Neutrophil (primary cell): Measurements from ENCODE around the gene UPF2.
A peak's percentile ranks its signal among the peaks of the same experiment; 100 is the strongest.
"Not testable (repeated sequence)": the region's sequence is repeated elsewhere in the genome, so short reads cannot be mapped to it uniquely, and the experiment has no call there.

Source experiments
- H3K27ac ChIP-seq: fragments of 200-600 bp; sonication (generic); 2 replicates; pipeline ENCODE4 v1.5.1; 2016; ENCODE audit warnings: mild to moderate bottlenecking, moderate library complexity
- H3K27me3 ChIP-seq: fragments of 200-600 bp; sonication (generic); 2 replicates; pipeline ENCODE4 v1.6.0; 2016; ENCODE audit warnings: mild to moderate bottlenecking
- H3K36me3 ChIP-seq: fragments of 200-600 bp; sonication (generic); 2 replicates; pipeline ENCODE4 v1.5.1; 2017
- H3K4me1 ChIP-seq, 2 experiments: fragments of 200-600 bp in 1 of 2; sonication (generic) in 1 of 2; 1 replicate in 1 of 2; 2 replicates in 1 of 2; pipeline versions ENCODE4 v1.5.1 to v1.6.1; 2013 to 2016; ENCODE audit warnings: low read depth in 1 of 2, low read length in 1 of 2, mild to moderate bottlenecking in 1 of 2, moderate library complexity in 1 of 2; ENCODE audit not compliant: control insufficient read depth in 1 of 2, insufficient read depth in 1 of 2
- H3K4me3 ChIP-seq, 2 experiments: fragments of 200-600 bp in 1 of 2; sonication (generic) in 1 of 2; 1 replicate in 1 of 2; 2 replicates in 1 of 2; pipeline ENCODE4 v1.5.1; 2013 to 2016; ENCODE audit warnings: low read depth in 1 of 2, low read length in 1 of 2, mild to moderate bottlenecking in 1 of 2, moderate library complexity in 1 of 2
- H3K9me3 ChIP-seq: fragments of 200-600 bp; sonication (generic); 2 replicates; pipeline ENCODE4 v1.5.1; 2016
- TF ChIP-seq, protein P1 (sequence below): fragments of 200-600 bp; sonication (generic); IDR thresholded peaks from 2 replicates; pipeline ENCODE4 v1.5.1; 2016; ENCODE audit warnings: antibody characterized with exemption

The UPF2 gene

DNA sequence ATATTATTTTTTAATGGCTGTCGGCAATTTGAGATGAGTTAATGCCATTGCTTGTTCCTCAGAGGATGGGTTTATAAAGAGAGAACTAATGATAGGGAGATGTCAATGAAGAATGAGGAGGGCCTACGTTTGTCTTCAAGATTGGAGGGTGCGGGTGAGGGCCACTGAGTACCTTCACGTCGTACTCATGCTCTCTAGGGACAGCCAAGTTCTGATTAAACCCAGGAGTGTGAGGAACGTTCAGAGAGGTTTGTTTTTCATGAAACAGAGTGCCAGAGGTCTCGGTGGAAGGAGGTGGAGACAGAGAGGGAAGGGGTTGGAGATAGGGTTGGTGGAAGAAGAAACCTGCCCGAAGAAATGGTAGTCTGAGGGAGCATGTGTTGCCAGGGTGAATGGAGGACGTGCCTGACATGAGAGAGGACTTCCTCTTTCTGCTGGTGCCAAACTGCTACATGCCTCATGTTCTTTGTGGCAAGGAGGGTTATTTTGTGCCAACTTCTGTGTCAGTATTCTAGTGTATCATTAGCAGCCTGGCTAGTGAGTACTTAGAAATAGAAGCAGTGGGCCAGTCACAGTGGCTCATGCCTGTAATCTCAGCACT lies 35.1 kb upstream of the UPF2 start:
- Histone ChIP-seq H3K27ac (no peak overlapping the region), H3K27me3 (no peaks in the 10 kb centered on the region), H3K4me1 (no peaks in the 10 kb centered on the region), H3K9me3 (no peaks in the 10 kb centered on the region), H3K4me3 (no peak overlapping the region), H3K36me3 (peaks cover 26% of the 10 kb centered on the region)
- TF ChIP-seq, protein P1, sequence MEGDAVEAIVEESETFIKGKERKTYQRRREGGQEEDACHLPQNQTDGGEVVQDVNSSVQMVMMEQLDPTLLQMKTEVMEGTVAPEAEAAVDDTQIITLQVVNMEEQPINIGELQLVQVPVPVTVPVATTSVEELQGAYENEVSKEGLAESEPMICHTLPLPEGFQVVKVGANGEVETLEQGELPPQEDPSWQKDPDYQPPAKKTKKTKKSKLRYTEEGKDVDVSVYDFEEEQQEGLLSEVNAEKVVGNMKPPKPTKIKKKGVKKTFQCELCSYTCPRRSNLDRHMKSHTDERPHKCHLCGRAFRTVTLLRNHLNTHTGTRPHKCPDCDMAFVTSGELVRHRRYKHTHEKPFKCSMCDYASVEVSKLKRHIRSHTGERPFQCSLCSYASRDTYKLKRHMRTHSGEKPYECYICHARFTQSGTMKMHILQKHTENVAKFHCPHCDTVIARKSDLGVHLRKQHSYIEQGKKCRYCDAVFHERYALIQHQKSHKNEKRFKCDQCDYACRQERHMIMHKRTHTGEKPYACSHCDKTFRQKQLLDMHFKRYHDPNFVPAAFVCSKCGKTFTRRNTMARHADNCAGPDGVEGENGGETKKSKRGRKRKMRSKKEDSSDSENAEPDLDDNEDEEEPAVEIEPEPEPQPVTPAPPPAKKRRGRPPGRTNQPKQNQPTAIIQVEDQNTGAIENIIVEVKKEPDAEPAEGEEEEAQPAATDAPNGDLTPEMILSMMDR: no peak

DNA sequence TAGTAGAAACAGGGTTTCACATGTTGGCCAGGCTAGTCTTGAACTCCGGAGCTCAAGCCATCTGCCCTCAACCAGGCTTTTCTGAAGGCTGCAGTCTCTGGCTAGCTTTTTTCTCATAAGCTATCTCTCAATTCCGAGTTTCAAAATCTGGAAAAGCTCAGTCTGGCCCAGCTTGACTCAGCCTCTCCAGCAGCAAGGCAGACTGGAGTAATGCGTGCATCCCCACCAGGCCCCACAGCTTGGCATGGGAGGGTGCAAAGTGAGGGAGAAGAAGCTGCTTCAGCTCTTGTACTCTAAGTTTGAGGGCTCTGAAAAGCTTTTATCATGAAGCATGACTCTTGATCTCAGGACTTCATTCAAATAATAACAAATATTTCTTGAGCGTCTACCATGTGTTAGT lies 30.9 kb upstream of the UPF2 start:
- Histone ChIP-seq H3K9me3 (no peaks in the 10 kb centered on the region), H3K4me1 (peaks cover 16 to 19% of the 10 kb centered on the region in 2 experiments), H3K36me3 (peaks cover 9% of the 10 kb centered on the region), H3K27ac (no peak overlapping the region), H3K27me3 (no peaks in the 10 kb centered on the region), H3K4me3 (no peak overlapping the region)
- TF ChIP-seq, protein P1: no peak

DNA sequence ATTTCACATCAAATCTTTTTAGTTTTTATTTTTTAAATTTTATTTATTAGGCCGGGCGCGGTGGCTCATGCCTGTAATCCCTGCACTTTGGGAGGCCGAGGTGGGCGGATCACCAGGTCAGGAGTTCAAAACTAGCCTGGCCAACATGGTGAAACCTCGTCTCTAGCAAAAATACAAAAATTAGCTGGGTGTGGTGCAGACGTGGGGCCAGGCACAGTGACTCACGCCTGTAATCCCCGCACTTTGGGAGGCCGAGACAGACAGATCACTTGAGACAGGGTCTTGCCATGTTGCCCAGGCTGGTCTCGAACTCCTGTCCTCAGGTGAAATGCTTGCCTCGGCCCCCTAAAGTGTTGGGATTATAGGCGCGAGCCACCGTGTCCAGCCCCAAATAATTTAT lies 28.8 kb upstream of the UPF2 start:
- H3K27ac ChIP-seq, H3K36me3 ChIP-seq, H3K4me3 ChIP-seq, H3K9me3 ChIP-seq, H3K27me3 ChIP-seq: not testable (repeated sequence)
- H3K4me1 ChIP-seq: peaks cover 21 to 24% of the 10 kb centered on the region in 2 experiments

DNA sequence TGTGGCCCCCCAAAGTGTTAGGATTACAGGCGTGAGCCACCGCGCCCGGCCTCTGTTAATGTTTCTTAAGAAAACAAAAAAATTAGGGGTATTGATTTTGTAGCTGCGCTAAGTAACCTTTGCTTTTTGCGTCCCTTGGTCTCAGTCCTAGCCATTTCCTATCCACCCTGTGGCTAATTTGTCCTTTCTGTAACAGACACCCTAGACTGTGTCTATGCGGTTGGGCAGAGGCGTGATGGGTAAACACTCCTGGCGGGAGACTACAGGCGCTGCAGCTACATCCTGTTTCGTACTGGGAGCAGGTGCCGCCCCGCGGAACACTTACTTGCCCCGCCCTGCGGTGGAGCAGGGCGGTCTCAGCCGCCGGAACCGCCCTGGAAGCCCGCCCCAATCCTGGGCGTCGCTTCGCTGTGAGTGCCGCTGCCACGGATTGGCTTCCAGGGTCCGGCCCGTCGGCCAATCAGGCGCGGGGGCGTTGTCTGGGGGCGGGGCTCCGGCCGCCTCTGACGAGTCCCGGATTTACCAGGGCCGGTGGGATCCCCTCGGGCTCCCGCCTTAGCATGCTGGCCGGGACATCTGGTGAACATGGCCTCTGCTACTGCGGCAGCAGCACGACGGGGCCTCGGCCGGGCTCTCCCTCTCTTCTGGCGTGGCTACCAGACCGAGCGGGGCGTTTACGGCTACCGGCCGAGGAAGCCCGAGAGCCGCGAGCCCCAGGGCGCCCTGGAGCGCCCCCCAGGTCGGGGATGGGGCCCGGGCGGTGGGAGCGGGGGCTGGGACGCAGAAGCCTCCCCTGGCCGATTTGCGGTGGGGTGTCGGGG lies 26.1 kb upstream of the UPF2 start, which contains the start of gene DHTKD1:
Gene DHTKD1 (plus strand): TSS at position 506 of the 821 bp plus-strand sequence. CDS start 80 bp downstream, at position 586.
- no peaks in the 10 kb centered on the region for H3K36me3 ChIP-seq
- TF ChIP-seq, protein P1: peak; percentile 96
- no peaks in the 10 kb centered on the region for H3K27me3 ChIP-seq
- peak within 1 kb of the TSS; percentile 90 for H3K27ac ChIP-seq
- peak within 1 kb of the TSS; percentile 88 to 98 for H3K4me3 ChIP-seq
- H3K4me1 ChIP-seq: peaks cover 21 to 24% of the 10 kb centered on the region in 2 experiments
- no peaks in the 10 kb centered on the region for H3K9me3 ChIP-seq

DNA sequence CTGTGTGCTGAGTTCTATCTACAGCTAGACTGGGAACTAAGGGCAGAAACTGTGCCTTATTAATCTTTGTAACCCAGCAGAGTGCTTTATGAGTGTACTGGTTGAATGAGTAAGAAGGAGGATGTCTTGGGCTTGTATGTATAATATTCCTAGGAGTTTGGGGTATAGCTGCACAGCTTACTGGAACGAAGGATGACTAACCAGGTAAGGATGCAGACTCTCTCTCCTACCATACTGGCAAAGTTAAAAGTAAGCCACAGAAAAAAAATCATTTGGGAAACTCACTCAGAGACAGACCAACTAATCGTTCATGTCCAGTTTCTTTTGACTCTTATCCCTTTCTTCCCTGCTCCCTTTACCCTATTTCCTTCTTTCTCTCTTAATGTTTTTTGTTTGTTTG lies 24.7 kb upstream of the UPF2 start:
- H3K9me3 ChIP-seq: no peaks in the 10 kb centered on the region
- peaks cover 21 to 24% of the 10 kb centered on the region in 2 experiments for H3K4me1 ChIP-seq
- H3K27ac ChIP-seq: peak overlapping the region; percentile 5
- H3K4me3 ChIP-seq: no peak overlapping the region
- H3K27me3 ChIP-seq: no peaks in the 10 kb centered on the region
- TF ChIP-seq, protein P1: no peak
- no peaks in the 10 kb centered on the region for H3K36me3 ChIP-seq

DNA sequence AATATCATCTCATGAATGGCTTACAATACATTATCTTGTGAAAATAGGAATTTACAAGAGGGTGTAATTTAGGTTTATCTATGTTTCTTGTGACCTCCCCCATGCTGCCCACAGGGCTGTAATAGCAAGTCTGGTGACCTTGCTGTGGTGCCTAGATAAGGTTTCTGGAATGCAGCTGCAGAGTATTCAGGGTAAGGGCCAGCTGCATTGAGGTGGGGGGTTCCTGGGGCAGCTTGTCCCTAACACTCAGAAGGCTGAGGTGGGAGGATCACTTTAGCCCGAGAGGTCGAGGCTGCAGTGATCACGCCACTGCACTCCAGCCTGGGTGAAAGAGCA lies 20.8 kb upstream of the UPF2 start:
- no peaks in the 10 kb centered on the region for H3K36me3 ChIP-seq
- peaks cover 4 to 5% of the 10 kb centered on the region in 2 experiments for H3K4me1 ChIP-seq
- H3K9me3 ChIP-seq: no peaks in the 10 kb centered on the region
- H3K4me3 ChIP-seq: no peak overlapping the region
- H3K27ac ChIP-seq: no peak overlapping the region
- no peaks in the 10 kb centered on the region for H3K27me3 ChIP-seq
- TF ChIP-seq, protein P1: no peak
